Epithelial cell of esophagus (primary cell): ENCODE measurements around the gene PNRC2.

ENCODE experiments used
- DNase-seq: peaks from one replicate; pipeline ENCODE4 v3.0.0; 2010; ENCODE audit warnings: low read depth
- H3K4me3 ChIP-seq: 2 replicates; pipeline ENCODE4 v1.5.1; 2011; ENCODE audit warnings: mild to moderate bottlenecking, low read length, control low read depth
- CTCF ChIP-seq: IDR thresholded peaks from 2 replicates; pipeline ENCODE4 v1.5.1; 2011; ENCODE audit warnings: low read depth, mild to moderate bottlenecking, low read length, control low read depth, inconsistent platforms; ENCODE audit not compliant: insufficient read depth; ENCODE audit errors: missing control alignments

Gene PNRC2

DNA sequence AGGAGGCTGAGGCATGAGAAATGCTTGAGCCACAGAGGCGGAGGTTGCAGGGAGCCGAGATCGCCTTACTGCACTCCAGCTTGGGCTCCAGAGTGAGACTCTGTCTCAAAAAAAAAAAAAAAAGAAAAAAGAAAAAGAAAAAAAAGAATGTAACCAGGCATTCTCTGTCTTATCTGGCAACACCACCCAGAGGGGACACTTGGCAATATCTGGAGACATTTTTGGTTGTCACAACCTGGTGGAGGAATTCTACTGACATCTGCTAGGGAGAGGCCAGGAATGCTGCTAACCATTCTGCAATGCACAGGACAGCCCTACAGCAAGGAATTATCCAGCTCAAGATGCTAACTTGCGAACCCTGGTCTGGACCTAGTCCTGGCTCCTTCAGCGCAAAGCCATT lies 44.2 kb upstream of the PNRC2 start:
- no peak overlapping the region for H3K4me3 ChIP-seq
- no peak for TF ChIP-seq CTCF
- no peak for DNase-seq

DNA sequence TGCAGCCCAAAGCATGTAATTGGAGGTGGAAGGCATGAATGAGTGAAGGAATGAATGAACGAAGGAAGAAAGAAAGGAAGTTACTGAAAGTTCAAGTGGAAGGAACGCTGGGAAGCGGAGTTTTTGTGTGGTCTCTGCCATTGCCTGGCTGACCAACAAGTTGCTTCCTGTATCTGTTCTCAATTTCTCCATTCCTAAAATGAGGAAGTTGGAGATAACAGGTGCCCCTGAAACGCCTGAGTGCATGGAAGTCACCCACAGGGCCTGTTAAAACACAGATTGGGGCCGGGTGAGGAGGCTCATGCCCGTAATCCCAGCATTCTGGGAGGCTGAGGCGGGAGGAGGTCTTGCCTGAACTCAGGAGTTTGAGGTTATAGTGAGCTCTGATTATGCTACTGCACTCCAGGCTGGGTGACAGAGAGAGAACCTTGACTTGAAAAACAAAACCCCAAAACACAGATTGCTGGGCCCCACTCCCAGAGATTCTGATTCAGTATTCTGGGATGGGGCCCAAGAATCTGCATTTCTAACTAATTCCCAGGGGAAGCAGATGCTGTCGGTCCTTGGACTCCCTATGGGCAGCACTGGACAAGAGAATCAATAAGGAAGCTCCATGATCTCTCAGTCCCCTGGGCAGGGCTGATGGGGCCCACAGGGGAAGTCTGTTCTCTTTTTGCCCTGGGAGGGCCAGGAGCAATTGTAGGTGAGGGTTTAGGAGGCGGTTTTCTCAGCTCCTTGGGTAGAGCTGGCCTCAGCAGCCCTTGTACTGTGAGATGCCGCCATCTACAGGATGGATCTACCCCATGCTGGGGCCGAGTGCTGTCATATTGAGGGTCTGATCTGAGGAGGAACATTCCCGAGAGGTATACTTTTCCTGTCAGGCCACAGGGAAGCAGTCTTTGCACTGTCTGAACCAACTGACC lies 43.2 kb upstream of the PNRC2 start:
- DNase-seq: peak; percentile 83
- TF ChIP-seq CTCF: peak; percentile 82
- H3K4me3 ChIP-seq: no peak overlapping the region

GRCh38 chr1:23922321-23922943 lies 37.2 kb upstream of the PNRC2 start:
- no peak overlapping the region for H3K4me3 ChIP-seq
- DNase-seq: no peak
- no peak for TF ChIP-seq CTCF

GRCh38 chr1:23923592-23924499 lies 35.8 kb upstream of the PNRC2 start:
- DNase-seq: no peak
- no peak for TF ChIP-seq CTCF
- H3K4me3 ChIP-seq: no peak overlapping the region

- DNase-seq: no peak
- no peak for TF ChIP-seq CTCF
Observed at GRCh38 chr1:23924601-23925000, 35.0 kb upstream of the PNRC2 start.

DNA sequence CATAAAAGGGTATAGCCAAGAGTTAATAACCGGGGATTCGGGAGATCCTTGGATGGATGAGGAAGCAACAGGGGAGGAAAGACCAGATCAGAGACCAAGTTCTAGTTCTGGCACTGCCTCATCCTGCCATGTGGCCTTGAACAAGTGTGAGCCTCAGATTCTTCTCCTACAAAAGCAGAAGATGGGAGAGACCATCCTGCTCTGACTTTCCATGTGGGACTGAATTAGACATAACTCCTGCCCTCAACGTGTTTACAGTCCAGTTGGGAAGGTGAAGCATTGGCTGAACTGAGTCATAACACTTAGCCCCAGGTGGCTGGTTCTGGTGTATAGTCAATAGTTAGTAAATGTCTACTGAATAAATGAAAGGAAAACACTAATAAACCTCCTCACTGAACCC lies 34.3 kb upstream of the PNRC2 start:
- no peak overlapping the region for H3K4me3 ChIP-seq
- no peak for TF ChIP-seq CTCF
- peak; percentile 9 for DNase-seq

More at GRCh38 chr1:23924601-23925000, 35.0 kb upstream of the PNRC2 start:
- H3K4me3 ChIP-seq: no peak overlapping the region
